Tibial artery (tissue), 4 donors: Measurements from ENCODE around the gene C14orf93.

ENCODE experiments used
- DNase-seq, 2 donors: peaks; one replicate each; pipeline ENCODE4 v3.0.0-alpha.2; 2019
- H3K27ac ChIP-seq, 2 donors: fragments of 200-600 bp; sonication (generic) in 1 of 2; 1 replicate in 1 of 2; 2 replicates in 1 of 2; pipeline ENCODE4 v1.5.1; 2018 to 2019; ENCODE audit warnings: mild to moderate bottlenecking in 1 of 2
- H3K27me3 ChIP-seq, 2 donors: fragments of 200-600 bp; sonication (generic) in 1 of 2; one replicate each; pipeline versions ENCODE4 v1.5.1 to v1.6.0; 2016 to 2019
- H3K36me3 ChIP-seq, 3 donors: fragments of 200-600 bp; sonication (generic) in 2 of 3; one replicate each; pipeline ENCODE4 v1.5.1; 2016 to 2019; ENCODE audit warnings: mild to moderate bottlenecking in 2 of 3
- H3K4me1 ChIP-seq, 4 donors: fragments of 200-600 bp; sonication (generic) in 2 of 4; 1 replicate in 3 of 4; 2 replicates in 1 of 4; pipeline ENCODE4 v1.5.1; 2016 to 2019
- H3K4me3 ChIP-seq, 2 donors: fragments of 200-600 bp; sonication (generic) in 1 of 2; 1 replicate in 1 of 2; 2 replicates in 1 of 2; pipeline ENCODE4 v1.5.1; 2018 to 2019; ENCODE audit warnings: mild to moderate bottlenecking in 2 of 2
- H3K9me3 ChIP-seq, 3 donors: fragments of 200-600 bp; sonication (generic) in 1 of 3; one replicate each; pipeline ENCODE4 v1.5.1; 2016 to 2019
- CTCF ChIP-seq, 2 experiments: fragments of 200-600 bp in 1 of 2; fragments of 450-650 bp in 1 of 2; IDR thresholded peaks; one replicate each; pipeline ENCODE4 v1.5.1; 2017 to 2019; ENCODE audit warnings: antibody characterized with exemption in 2 of 2, mild to moderate bottlenecking in 1 of 2, moderate library complexity in 1 of 2
- intact Hi-C: fragments of 100-400 bp; cut with DNase I; formaldehyde crosslinking; loops from one replicate; pipeline ENCODE4 v1.15.0; 2023; ENCODE audit warnings: low total_unique reads

The C14orf93 gene

GRCh38 chr14:23024612-23025075, 14.7 kb upstream of the C14orf93 start:
- peaks cover 0 to 3% (median 0%) of the 10 kb centered on the region in 4 donors for H3K4me1 ChIP-seq
- H3K27me3 ChIP-seq = no peaks in the 10 kb centered on the region
- peaks cover 11 to 52% (median 24%) of the 10 kb centered on the region in 3 donors for H3K36me3 ChIP-seq
- H3K4me3 ChIP-seq = no peak overlapping the region
- H3K9me3 ChIP-seq = no peaks in the 10 kb centered on the region
- DNase-seq = no peak
- no peak for TF ChIP-seq CTCF (IDR thresholded peaks at IDR 0.05)
- intact Hi-C loops = no loop called here
- no peak overlapping the region for H3K27ac ChIP-seq

- no peaks in the 10 kb centered on the region for H3K27me3 ChIP-seq
- no peaks in the 10 kb centered on the region for H3K4me1 ChIP-seq
- no peak overlapping the region for H3K27ac ChIP-seq
- H3K9me3 ChIP-seq = no peaks in the 10 kb centered on the region
- DNase-seq = no peak
- intact Hi-C loops = no loop called here
- no peak overlapping the region for H3K4me3 ChIP-seq
- H3K36me3 ChIP-seq = peaks cover 6 to 43% (median 18%) of the 10 kb centered on the region in 3 donors
- no peak for TF ChIP-seq CTCF (IDR thresholded peaks at IDR 0.05)
Measured at GRCh38 chr14:23023795-23024152, 13.8 kb upstream of the C14orf93 start.

GRCh38 chr14:23023022-23023794, 13.3 kb upstream of the C14orf93 start:
- no peak for TF ChIP-seq CTCF (IDR thresholded peaks at IDR 0.05)
- Histone ChIP-seq H3K27ac (no peak overlapping the region), H3K27me3 (no peaks in the 10 kb centered on the region), H3K36me3 (peaks cover 6 to 38% (median 18%) of the 10 kb centered on the region in 3 donors), H3K4me1 (no peaks in the 10 kb centered on the region), H3K4me3 (no peak overlapping the region), H3K9me3 (no peaks in the 10 kb centered on the region)
- intact Hi-C loops = no loop called here
- DNase-seq = no peak

GRCh38 chr14:23021889-23022442, 12.0 kb upstream of the C14orf93 start:
- DNase-seq = no peak
- no peaks in the 10 kb centered on the region for H3K4me1 ChIP-seq
- H3K9me3 ChIP-seq = no peaks in the 10 kb centered on the region
- H3K27ac ChIP-seq = no peak overlapping the region
- H3K36me3 ChIP-seq = peaks cover 6 to 29% (median 18%) of the 10 kb centered on the region in 3 donors
- intact Hi-C loops = no loop called here
- no peak for TF ChIP-seq CTCF (IDR thresholded peaks at IDR 0.05)
- no peak overlapping the region for H3K4me3 ChIP-seq
- no peaks in the 10 kb centered on the region for H3K27me3 ChIP-seq

GRCh38 chr14:23021434-23021833, 11.5 kb upstream of the C14orf93 start:
- H3K27me3 ChIP-seq = no peaks in the 10 kb centered on the region
- no peak overlapping the region for H3K4me3 ChIP-seq
- H3K9me3 ChIP-seq = no peaks in the 10 kb centered on the region
- peaks cover 6 to 25% (median 12%) of the 10 kb centered on the region in 3 donors for H3K36me3 ChIP-seq
- TF ChIP-seq CTCF (IDR thresholded peaks at IDR 0.05) = no peak
- H3K27ac ChIP-seq = no peak overlapping the region
- no peaks in the 10 kb centered on the region for H3K4me1 ChIP-seq
- intact Hi-C loops = no loop called here
- no peak for DNase-seq
